ENCODE results near the gene PALM2AKAP2.

- TF ChIP-seq CTCF (IDR thresholded peaks at IDR 0.05; ENCODE audit: low read depth, low read length): no peak
- no peak for TF ChIP-seq EZH2phosphoT487 (IDR thresholded peaks at IDR 0.05; ENCODE audit: low read depth)
These were observed 19.1 kb downstream of the PALM2AKAP2 start for GRCh38 chr9:109799141-109799540.
